Mesenchymal stem cell (in vitro differentiated cells and primary cell): Measurements from ENCODE around the gene PFKP.

ENCODE experiments used
- DNase-seq: peaks from one replicate; pipeline ENCODE4 v3.0.0-alpha.2; 2013
- H2AFZ ChIP-seq: one replicate; pipeline ENCODE4 v1.6.1; 2013; ENCODE audit warnings: low read depth, mild to moderate bottlenecking, control low read depth, inconsistent platforms, low read length, moderate library complexity
- H2AK5ac ChIP-seq: 2 replicates; pipeline ENCODE4 v1.6.1; 2013; ENCODE audit warnings: low read length, moderate library complexity, mild to moderate bottlenecking, inconsistent platforms; ENCODE audit not compliant: severe bottlenecking
- H2BK120ac ChIP-seq: one replicate; pipeline ENCODE4 v1.6.1; 2013; ENCODE audit warnings: low read depth, mild to moderate bottlenecking, inconsistent platforms, low read length, moderate library complexity
- H2BK12ac ChIP-seq, 2 experiments: one replicate each; pipeline ENCODE4 v1.6.1; 2013; ENCODE audit warnings: inconsistent platforms in 2 of 2, low read length in 2 of 2, mild to moderate bottlenecking in 2 of 2, moderate library complexity in 2 of 2, control low read depth in 1 of 2
- H2BK15ac ChIP-seq: one replicate; pipeline ENCODE4 v1.6.1; 2013; ENCODE audit warnings: mild to moderate bottlenecking, low read depth, inconsistent platforms; ENCODE audit not compliant: poor library complexity, severe bottlenecking
- H2BK5ac ChIP-seq: 2 replicates; pipeline ENCODE4 v1.6.1; 2013; ENCODE audit warnings: low read depth, mild to moderate bottlenecking, low read length, control low read depth, inconsistent platforms; ENCODE audit not compliant: poor library complexity, severe bottlenecking
- H3K14ac ChIP-seq, 2 experiments: one replicate each; pipeline ENCODE4 v1.6.1; 2013; ENCODE audit warnings: inconsistent platforms in 2 of 2, low read length in 2 of 2, control low read depth in 1 of 2, mild to moderate bottlenecking in 1 of 2, moderate library complexity in 1 of 2
- H3K18ac ChIP-seq, 2 experiments: one replicate each; pipeline ENCODE4 v1.6.1; 2013; ENCODE audit warnings: inconsistent platforms in 2 of 2, low read length in 2 of 2, control low read depth in 1 of 2, low read depth in 1 of 2, mild to moderate bottlenecking in 1 of 2
- H3K23ac ChIP-seq, 2 experiments: one replicate each; pipeline ENCODE4 v1.6.1; 2013; ENCODE audit warnings: inconsistent platforms in 2 of 2, low read length in 2 of 2, mild to moderate bottlenecking in 2 of 2, moderate library complexity in 2 of 2, control low read depth in 1 of 2
- H3K27ac ChIP-seq: 2 replicates; pipeline ENCODE4 v1.5.1; 2013; ENCODE audit warnings: mild to moderate bottlenecking, moderate library complexity, low read length, control low read depth, inconsistent platforms; ENCODE audit not compliant: poor library complexity, severe bottlenecking
- H3K27me3 ChIP-seq, 2 experiments: 2 replicates each; pipeline versions ENCODE4 v1.6.1 to v1.7.0; 2013; ENCODE audit warnings: low read length in 2 of 2, mild to moderate bottlenecking in 2 of 2, moderate library complexity in 2 of 2, control low read depth in 1 of 2, inconsistent platforms in 1 of 2; ENCODE audit not compliant: control insufficient read depth in 1 of 2, insufficient read depth in 1 of 2
- H3K36me3 ChIP-seq, 2 experiments: 2 replicates each; pipeline versions ENCODE4 v1.6.1 to v1.7.0; 2013; ENCODE audit warnings: low read length in 2 of 2, control low read depth in 1 of 2, inconsistent platforms in 1 of 2, low read depth in 1 of 2, mild to moderate bottlenecking in 1 of 2; ENCODE audit not compliant: insufficient read depth in 2 of 2, control insufficient read depth in 1 of 2
- H3K4ac ChIP-seq, 2 experiments: one replicate each; pipeline ENCODE4 v1.6.1; 2013; ENCODE audit warnings: inconsistent platforms in 2 of 2, low read length in 2 of 2, mild to moderate bottlenecking in 2 of 2, moderate library complexity in 2 of 2, control low read depth in 1 of 2, low read depth in 1 of 2
- H3K4me1 ChIP-seq: 2 replicates; pipeline ENCODE4 v1.6.1; 2013; ENCODE audit warnings: low read depth, low read length, control low read depth; ENCODE audit not compliant: control insufficient read depth, insufficient read depth
- H3K4me2 ChIP-seq: 2 replicates; pipeline ENCODE4 v1.6.1; 2013; ENCODE audit warnings: low read length, mild to moderate bottlenecking, inconsistent platforms; ENCODE audit not compliant: poor library complexity, severe bottlenecking
- H3K4me3 ChIP-seq, 2 experiments: 2 replicates each; pipeline versions ENCODE4 v1.5.1 to v1.7.0; 2013; ENCODE audit warnings: low read length in 2 of 2, mild to moderate bottlenecking in 2 of 2, control low read depth in 1 of 2, low read depth in 1 of 2; ENCODE audit not compliant: insufficient read depth in 1 of 2
- H3K79me1 ChIP-seq: replicated peaks from 2 replicates; pipeline ENCODE4 v1.6.1; 2013; ENCODE audit warnings: mild to moderate bottlenecking, control low read depth, low read length, inconsistent platforms; ENCODE audit not compliant: poor library complexity, severe bottlenecking
- H3K9ac ChIP-seq: 2 replicates; pipeline ENCODE4 v1.7.0; 2013; ENCODE audit warnings: mild to moderate bottlenecking, low read length, moderate library complexity
- H3K9me3 ChIP-seq: 2 replicates; pipeline ENCODE4 v1.7.0; 2013; ENCODE audit warnings: mild to moderate bottlenecking, low read length; ENCODE audit not compliant: control insufficient read depth
- H4K8ac ChIP-seq: one replicate; pipeline ENCODE4 v1.6.1; 2013; ENCODE audit warnings: inconsistent platforms, mild to moderate bottlenecking, low read length, moderate library complexity
- H4K91ac ChIP-seq: one replicate; pipeline ENCODE4 v1.6.1; 2013; ENCODE audit warnings: mild to moderate bottlenecking, low read length, inconsistent platforms
- WGBS: methylation state at CpG from one replicate; pipeline ENCODE4 v1.1.7; 2013; ENCODE audit warnings: mixed read lengths; 5-methylcytosine and 5-hydroxymethylcytosine counted together

PFKP gene

GRCh38 chr10:3162533-3162932 is 95.2 kb downstream of the PFKP start:
- Histone ChIP-seq H2BK12ac (no peak overlapping the region), H3K18ac (no peak overlapping the region)
- 92% methylated on average over 8 of the region's 9 CpGs for WGBS

GRCh38 chr10:3163879-3164278 is 96.5 kb downstream of the PFKP start:
- Histone ChIP-seq H3K27ac (no peak overlapping the region), H3K79me1 (peaks cover 45% of the 10 kb centered on the region), H3K18ac (no peak overlapping the region), H2BK120ac (no peak overlapping the region), H2BK5ac (no peak overlapping the region), H3K23ac (no peak overlapping the region), H2BK12ac (no peak overlapping the region), H3K4me2 (no peak overlapping the region), H4K8ac (no peak overlapping the region), H4K91ac (no peak overlapping the region), H3K27me3 (no peaks in the 10 kb centered on the region), H3K4me3 (no peak overlapping the region), H3K4ac (no peak overlapping the region), H2BK15ac (no peak overlapping the region), H3K36me3 (peaks cover 63 to 99% of the 10 kb centered on the region in 2 experiments), H2AK5ac (no peak overlapping the region), H2AFZ (no peak overlapping the region), H3K9me3 (no peaks in the 10 kb centered on the region), H3K4me1 (peaks cover 8% of the 10 kb centered on the region), H3K14ac (no peak overlapping the region), H3K9ac (no peak overlapping the region)
- 98% methylated on average over 5 of the region's 9 CpGs for WGBS
- DNase-seq = no peak

More at GRCh38 chr10:3162533-3162932, 95.2 kb downstream of the PFKP start:
- no peaks in the 10 kb centered on the region for H3K9me3 ChIP-seq
- no peak overlapping the region for H3K4me3 ChIP-seq
- no peak overlapping the region for H3K27ac ChIP-seq
- no peak overlapping the region for H4K91ac ChIP-seq
- H3K4me2 ChIP-seq = no peak overlapping the region
- H3K9ac ChIP-seq = no peak overlapping the region
- H3K23ac ChIP-seq = no peak overlapping the region
- no peak overlapping the region for H2BK120ac ChIP-seq
- no peak overlapping the region for H2AFZ ChIP-seq
- no peak overlapping the region for H3K14ac ChIP-seq
- H3K4me1 ChIP-seq = peaks cover 8% of the 10 kb centered on the region
- H3K27me3 ChIP-seq = no peaks in the 10 kb centered on the region
- H3K36me3 ChIP-seq = peaks cover 58 to 99% of the 10 kb centered on the region in 2 experiments
- DNase-seq = no peak
- no peak overlapping the region for H2BK5ac ChIP-seq
- H2AK5ac ChIP-seq = no peak overlapping the region
- H3K4ac ChIP-seq = no peak overlapping the region
- H4K8ac ChIP-seq = no peak overlapping the region
- H3K79me1 ChIP-seq = peaks cover 45% of the 10 kb centered on the region
- H2BK15ac ChIP-seq = no peak overlapping the region

- H3K23ac ChIP-seq = no peak overlapping the region
- H3K4me2 ChIP-seq = no peak overlapping the region
- peaks cover 47% of the 10 kb centered on the region for H3K79me1 ChIP-seq
- no peaks in the 10 kb centered on the region for H3K27me3 ChIP-seq
- no peak overlapping the region for H4K91ac ChIP-seq
- no peak overlapping the region for H2AFZ ChIP-seq
- no peaks in the 10 kb centered on the region for H3K9me3 ChIP-seq
- WGBS = 96% methylated on average over 5 of the region's 9 CpGs
- no peak overlapping the region for H3K27ac ChIP-seq
- H2BK15ac ChIP-seq = no peak overlapping the region
- peaks cover 65 to 98% of the 10 kb centered on the region in 2 experiments for H3K36me3 ChIP-seq
- no peak overlapping the region for H4K8ac ChIP-seq
- H3K4me1 ChIP-seq = peaks cover 10% of the 10 kb centered on the region
- H3K4ac ChIP-seq = no peak overlapping the region
- no peak overlapping the region for H2BK120ac ChIP-seq
- no peak overlapping the region for H3K14ac ChIP-seq
- H2BK12ac ChIP-seq = no peak overlapping the region
- no peak overlapping the region for H3K18ac ChIP-seq
- DNase-seq = no peak
- no peak overlapping the region for H3K4me3 ChIP-seq
- H2AK5ac ChIP-seq = no peak overlapping the region
- no peak overlapping the region for H2BK5ac ChIP-seq
- no peak overlapping the region for H3K9ac ChIP-seq
These were observed 97.8 kb downstream of the PFKP start for GRCh38 chr10:3165196-3165595.

DNA sequence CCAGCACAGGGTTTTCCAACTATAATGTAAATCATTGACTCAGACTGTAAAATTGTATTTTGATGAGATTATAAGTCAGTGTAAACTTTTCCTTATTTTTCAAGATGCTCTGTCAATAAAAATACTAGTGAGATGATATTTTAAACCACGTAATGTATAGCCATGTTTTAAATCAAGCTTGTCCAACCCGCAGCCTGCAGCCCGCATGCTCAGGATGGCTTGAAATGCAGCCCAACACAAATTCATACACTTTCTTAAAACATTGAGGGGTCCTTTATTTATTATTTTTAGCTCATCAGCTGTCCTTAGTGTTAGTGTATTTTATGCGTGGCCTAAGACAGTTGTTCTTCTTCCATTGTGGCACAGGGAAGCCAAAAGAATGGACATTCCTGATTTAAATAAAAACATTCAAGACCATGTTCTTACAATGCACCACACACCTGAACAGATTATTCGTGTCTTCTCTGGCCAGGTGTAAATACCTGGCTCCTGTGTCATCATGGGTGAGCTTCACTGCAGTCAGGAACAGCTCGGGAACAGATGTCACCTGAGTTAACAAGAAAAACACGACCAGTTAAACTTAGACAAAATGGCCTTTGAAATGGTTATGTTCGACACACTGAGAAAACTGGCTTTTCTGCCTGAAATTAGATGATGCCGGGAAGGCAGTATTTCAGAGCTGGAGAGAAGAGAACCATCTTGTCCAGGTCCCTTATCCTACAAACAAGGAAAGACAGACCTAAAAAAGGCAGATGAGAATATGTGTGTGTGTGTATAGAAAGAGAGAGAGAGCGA is 99.3 kb downstream of the PFKP start:
- no peak overlapping the region for H2BK5ac ChIP-seq
- H3K27me3 ChIP-seq = no peaks in the 10 kb centered on the region
- no peak overlapping the region for H2AFZ ChIP-seq
- no peak overlapping the region for H3K4me2 ChIP-seq
- H3K4me3 ChIP-seq = no peak overlapping the region
- H3K4me1 ChIP-seq = peaks cover 17% of the 10 kb centered on the region
- H3K18ac ChIP-seq = no peak overlapping the region
- no peak overlapping the region for H2AK5ac ChIP-seq
- H4K91ac ChIP-seq = no peak overlapping the region
- no peak overlapping the region for H3K4ac ChIP-seq
- WGBS = 97% methylated on average over 8 of the region's 10 CpGs
- H4K8ac ChIP-seq = no peak overlapping the region
- H2BK120ac ChIP-seq = no peak overlapping the region
- H2BK15ac ChIP-seq = no peak overlapping the region
- no peak overlapping the region for H3K27ac ChIP-seq
- no peaks in the 10 kb centered on the region for H3K9me3 ChIP-seq
- peaks cover 45% of the 10 kb centered on the region for H3K79me1 ChIP-seq
- no peak overlapping the region for H2BK12ac ChIP-seq
- H3K23ac ChIP-seq = no peak overlapping the region
- DNase-seq = no peak
- peaks cover 58 to 88% of the 10 kb centered on the region in 2 experiments for H3K36me3 ChIP-seq
- H3K14ac ChIP-seq = no peak overlapping the region
- H3K9ac ChIP-seq = no peak overlapping the region
